Limb (tissue), 2 donors: ENCODE data around the gene SNX21.
"Not testable (repeated sequence)": the region's sequence is repeated elsewhere in the genome, so short reads cannot be mapped to it uniquely, and the experiment has no call there.

Source experiments
- DNase-seq, 2 donors: peaks; one replicate each; pipeline ENCODE4 v3.0.0-alpha.2; 2016; ENCODE audit errors: extremely low spot score in 2 of 2

Gene SNX21

DNA sequence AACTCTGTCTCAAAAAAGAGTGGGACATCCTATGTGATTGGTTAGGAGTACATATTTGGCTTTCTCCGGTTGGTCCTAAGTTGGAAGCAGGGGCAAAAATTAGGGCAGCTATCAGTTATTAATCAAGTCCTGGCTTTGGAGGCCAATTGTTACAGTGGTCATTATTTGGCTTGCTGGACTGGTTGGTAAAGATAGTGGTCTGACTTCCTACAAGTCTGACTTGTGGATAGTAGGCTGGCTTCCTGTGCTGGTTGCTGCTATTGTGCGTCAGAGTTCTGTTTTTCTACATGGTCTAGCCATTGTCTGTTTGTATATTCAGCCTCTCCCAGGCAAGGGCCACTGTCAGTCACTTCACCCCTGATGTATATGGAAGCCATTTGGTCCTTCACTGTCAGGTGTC lies 16.6 kb downstream of the SNX21 start:
- DNase-seq, result no peak

DNA sequence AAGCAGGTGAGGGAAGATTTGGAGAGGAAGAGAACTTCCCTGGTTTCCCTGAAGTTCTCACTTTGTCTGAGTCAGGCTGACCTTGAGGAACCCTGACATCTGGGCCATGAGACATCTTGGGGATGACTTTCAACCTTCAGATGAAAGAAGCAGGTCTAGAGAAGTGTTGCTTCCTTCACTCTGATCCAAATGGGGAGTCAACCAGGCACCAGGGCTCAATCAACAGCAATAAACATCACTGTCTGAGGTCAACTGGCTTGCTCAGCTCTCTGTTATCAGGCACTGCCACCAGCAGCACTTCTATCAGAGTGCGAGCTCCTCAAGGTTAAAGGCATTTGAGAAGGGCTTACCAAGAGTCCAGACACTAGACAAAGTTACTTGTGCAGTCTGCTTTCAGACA lies 17.3 kb downstream of the SNX21 start:
- no peak for DNase-seq

DNA sequence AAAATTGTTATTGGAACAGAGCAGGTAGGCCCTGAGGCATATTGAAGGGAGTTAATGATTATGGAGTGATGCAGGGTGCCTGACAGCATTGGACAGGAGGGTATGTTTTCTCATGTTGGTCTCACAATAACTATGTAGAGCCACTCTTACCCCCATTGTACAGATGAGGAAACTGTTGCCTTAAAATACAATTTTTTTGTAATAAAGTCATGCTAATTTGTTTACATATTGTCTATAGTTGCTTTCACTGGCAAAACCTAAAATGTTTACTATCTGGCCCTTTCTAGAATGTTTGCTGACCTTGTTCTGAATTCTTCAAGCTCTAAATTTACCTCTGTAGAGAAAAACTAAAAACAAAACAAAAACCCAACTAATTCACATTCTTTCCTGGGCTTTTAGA lies 17.9 kb downstream of the SNX21 start:
- DNase-seq, result no peak

DNA sequence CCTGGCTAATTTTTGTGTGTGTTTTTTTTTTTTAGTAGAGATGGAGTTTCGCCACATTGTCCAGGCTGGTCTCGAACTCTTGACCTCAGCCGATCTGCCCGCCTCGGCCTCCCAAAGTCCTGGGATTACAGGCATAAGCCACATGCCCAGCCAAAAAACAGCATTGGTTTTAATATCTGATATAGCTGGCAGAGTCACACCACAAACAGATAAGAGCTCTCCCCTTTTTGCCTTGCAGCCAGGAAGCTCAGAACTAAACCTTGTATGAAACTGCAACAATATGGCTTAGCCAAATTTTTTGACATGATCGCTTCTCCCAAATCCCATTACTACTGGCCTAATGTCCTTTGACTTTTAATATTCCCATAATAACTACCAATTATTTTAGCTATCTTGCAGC lies 18.7 kb downstream of the SNX21 start:
- DNase-seq, result no peak

GRCh38 chr20:45853484-45853883 lies 19.9 kb downstream of the SNX21 start:
- DNase-seq, result no peak

GRCh38 chr20:45857114-45857881 lies 23.7 kb downstream of the SNX21 start, which contains the start of the genes ACOT8 and ZSWIM3:
Gene ACOT8, minus strand, starts transcription at chr20:45857392. Its CDS starts 77 bp downstream, at chr20:45857315.
Gene ZSWIM3, plus strand, starts transcription at chr20:45857614. Its CDS starts 212 bp downstream, at chr20:45857826.
- DNase-seq, result peak; percentile 94 to 99

DNA sequence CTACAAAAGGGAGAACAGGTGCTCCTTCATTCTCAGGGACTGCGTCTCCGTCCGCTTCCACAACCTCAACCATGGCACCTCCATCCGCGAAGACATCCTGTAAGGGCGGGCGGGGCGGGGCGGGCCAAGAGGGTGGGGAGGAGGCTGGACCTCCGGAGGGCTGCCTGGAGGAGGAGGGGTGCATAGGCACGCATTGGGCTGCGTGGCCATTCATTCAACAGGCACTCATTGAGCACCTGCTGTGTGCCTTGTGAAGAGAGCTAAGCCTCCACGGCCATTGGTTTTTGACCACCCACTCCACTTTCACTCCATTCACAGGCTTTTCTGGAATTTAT lies 24.2 kb downstream of the SNX21 start:
- no peak for DNase-seq

- no peak for DNase-seq
Observed at GRCh38 chr20:45859916-45860315, 26.3 kb downstream of the SNX21 start.

GRCh38 chr20:45860560-45861220 lies 27.1 kb downstream of the SNX21 start:
- DNase-seq, result no peak

- DNase-seq, result no peak
Observed at GRCh38 chr20:45861221-45862075, 27.8 kb downstream of the SNX21 start.

- no peak for DNase-seq
Observed at GRCh38 chr20:45863543-45864470, 30.2 kb downstream of the SNX21 start.

DNA sequence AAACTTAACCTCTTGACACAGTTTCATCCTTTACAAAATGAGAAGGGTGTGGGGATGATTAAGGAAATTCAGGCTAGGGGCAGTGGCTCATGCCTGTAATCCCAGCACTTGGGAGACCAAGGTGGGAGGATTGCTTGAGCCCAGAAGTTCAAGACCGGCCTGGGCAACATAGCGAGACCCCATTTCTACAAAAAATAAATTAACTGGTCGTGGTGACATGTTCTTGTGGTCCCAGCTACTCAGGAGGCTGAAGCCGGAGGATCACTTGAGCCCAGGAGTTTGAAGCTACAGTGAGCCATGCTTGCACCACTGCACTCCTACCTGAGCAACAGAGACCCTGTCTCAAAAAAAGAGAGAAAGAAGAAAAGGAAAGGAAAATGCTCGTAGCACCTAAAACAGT lies 32.9 kb downstream of the SNX21 start:
- DNase-seq, result no peak

GRCh38 chr20:45867136-45867818 lies 33.7 kb downstream of the SNX21 start:
- no peak for DNase-seq

GRCh38 chr20:45867819-45868176 lies 34.2 kb downstream of the SNX21 start:
- DNase-seq, result no peak

- DNase-seq, result no peak
Observed at GRCh38 chr20:45872626-45873025, 39.0 kb downstream of the SNX21 start.

DNA sequence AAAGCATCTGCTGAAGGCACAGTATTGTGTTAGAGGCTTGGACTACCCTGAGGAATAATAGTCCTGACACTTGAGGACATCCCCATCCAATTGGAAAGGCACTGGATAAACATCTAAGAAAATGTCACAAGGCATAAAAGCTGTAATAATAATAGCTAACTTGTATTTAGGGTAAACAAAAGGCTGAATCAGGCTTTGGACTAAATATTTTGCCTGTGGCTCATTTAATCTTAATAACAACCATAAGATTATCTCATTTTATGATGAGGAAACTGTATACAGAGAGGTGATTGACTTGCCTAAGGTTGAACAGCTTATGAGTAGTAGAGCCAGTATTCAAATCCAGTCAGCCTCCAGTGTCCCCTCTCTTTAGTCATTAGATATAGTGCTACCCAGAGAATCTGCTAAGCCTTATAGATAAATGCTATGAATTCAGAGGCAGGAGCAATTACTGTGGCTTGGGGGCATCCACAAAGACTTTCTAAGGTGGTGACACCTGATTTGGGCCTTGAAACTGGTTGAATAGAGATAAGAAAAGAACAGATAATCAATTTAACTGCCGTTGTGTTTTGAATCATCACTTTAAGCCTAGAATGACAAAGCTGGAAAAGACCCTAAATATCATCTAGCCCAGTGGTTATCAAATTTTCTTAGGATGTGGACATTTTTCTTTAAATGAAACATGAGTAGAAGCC lies 40.0 kb downstream of the SNX21 start:
- DNase-seq, result no peak

DNA sequence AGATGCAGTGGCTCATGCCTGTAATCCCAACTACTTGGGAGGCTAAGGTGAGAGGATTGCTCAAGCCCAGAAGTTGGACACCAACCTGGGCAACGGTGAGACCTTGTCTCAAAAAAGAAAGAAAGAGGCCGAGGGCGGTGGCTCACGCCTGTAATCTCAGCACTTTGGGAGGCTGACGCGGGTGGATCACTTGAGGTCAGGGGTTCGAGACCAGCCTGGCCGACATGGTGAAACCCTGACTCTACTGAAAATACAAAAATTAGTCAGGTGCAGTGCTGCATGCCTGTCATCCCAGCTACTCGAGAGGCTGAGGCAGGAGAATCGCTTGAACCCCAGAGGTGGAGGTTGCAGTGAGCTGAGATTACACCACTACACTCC lies 40.5 kb downstream of the SNX21 start:
- DNase-seq, result not testable (repeated sequence)

DNA sequence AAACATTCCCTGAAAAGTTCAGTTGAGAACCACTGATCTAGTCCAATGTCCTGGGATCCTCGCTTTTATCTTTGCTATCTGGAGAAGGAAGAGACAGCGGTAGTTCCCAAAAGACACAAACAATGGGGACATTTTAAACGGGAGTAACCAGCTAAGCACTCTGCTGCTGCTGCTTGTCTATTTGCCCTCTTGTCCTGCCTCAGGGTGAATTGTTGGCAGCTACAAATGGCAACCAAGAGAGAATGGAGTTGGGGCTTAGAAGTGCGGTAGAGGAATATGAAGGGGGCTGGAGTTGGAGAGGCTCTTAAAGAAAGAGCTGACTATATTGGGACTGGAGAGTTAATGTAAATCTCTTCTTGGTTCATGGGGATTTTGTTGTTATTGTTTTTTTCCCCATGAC lies 41.0 kb downstream of the SNX21 start:
- no peak for DNase-seq

GRCh38 chr20:45878076-45878761 lies 44.6 kb downstream of the SNX21 start:
- DNase-seq, result no peak
